ENCODE results near the gene MAT2A. TPM values are rescaled to one million over a fixed set of nuclear protein-coding genes. Genes with fewer than 3 reads are reported as not detected.

Gene MAT2A
- total and polyA plus RNA-seq, 10 donors: 41.3 to 195 (median 133) TPM

- Histone ChIP-seq H3K36me3 (peaks cover 0 to 28% (median 7%) of the 10 kb centered on the region in 6 donors), H3K4me1 (peaks cover 7 to 51% (median 29%) of the 10 kb centered on the region in 6 donors), H3K27ac (peak within 1 kb of the TSS; percentile 79 to 94 (median 90)), H3K9me3 (no peaks in the 10 kb centered on the region), H3K4me3 (peak within 1 kb of the TSS; percentile 45 to 82 (median 71)), H3K27me3 (replicated peaks in 1 of 7) (no peaks in the 10 kb centered on the region)
- DNase-seq: peak; percentile 99
- intact Hi-C loops (cut with DNase I; ENCODE audit: low total_unique reads): no loop called here
- 3 to 9% (median 4%) methylated on average over 27 to 64 of the region's 64 CpGs for WGBS, 5 donors
- TF ChIP-seq POLR2A (IDR thresholded peaks at IDR 0.05) (peak in 2 of 3 donors; percentile 59 to 84), POLR2AphosphoS5 (IDR thresholded peaks at IDR 0.05) (peak; percentile 97)
- TF ChIP-seq, protein P1, sequence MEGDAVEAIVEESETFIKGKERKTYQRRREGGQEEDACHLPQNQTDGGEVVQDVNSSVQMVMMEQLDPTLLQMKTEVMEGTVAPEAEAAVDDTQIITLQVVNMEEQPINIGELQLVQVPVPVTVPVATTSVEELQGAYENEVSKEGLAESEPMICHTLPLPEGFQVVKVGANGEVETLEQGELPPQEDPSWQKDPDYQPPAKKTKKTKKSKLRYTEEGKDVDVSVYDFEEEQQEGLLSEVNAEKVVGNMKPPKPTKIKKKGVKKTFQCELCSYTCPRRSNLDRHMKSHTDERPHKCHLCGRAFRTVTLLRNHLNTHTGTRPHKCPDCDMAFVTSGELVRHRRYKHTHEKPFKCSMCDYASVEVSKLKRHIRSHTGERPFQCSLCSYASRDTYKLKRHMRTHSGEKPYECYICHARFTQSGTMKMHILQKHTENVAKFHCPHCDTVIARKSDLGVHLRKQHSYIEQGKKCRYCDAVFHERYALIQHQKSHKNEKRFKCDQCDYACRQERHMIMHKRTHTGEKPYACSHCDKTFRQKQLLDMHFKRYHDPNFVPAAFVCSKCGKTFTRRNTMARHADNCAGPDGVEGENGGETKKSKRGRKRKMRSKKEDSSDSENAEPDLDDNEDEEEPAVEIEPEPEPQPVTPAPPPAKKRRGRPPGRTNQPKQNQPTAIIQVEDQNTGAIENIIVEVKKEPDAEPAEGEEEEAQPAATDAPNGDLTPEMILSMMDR (IDR thresholded peaks at IDR 0.05 in 8 of 11, conservative IDR thresholded peaks at IDR 0.05 in 3 of 11): peak in 8 of 11 experiments; percentile 8 to 60 (median 46)
Observed at GRCh38 chr2:85561280-85562212, 22.6 kb downstream of the MAT2A start, which contains the start of gene GGCX. Gene GGCX, minus strand, starts transcription at chr2:85561493. Its CDS starts 65 bp downstream, at chr2:85561428.

DNA sequence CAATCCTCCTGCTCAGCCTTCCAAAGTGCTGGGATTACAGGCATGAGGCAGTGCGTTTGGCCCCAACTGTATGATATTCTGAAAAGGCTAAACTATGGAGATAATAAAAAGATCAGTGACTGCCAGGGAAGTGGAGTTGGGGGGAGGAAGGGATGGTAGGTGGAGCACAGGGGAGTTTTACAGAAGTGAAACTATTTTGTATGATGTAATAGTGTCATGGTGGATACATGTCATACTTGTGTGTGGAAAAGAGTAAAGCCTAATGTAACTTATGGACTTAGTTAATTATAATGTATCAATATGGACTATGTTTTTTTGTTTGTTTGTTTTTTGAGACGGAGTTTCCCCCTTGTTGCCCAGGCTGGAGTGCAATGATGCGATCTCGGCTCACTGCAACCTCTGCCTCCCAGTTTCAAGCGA is 25.2 kb downstream of the MAT2A start:
- Histone ChIP-seq H3K4me3 (no peak overlapping the region), H3K27ac (peak overlapping the region in 4 of 8 donors; percentile 26 to 62 (median 40)), H3K4me1 (peaks cover 7 to 43% (median 29%) of the 10 kb centered on the region in 6 donors), H3K9me3 (no peaks in the 10 kb centered on the region), H3K36me3 (peaks cover 0 to 3% (median 0%) of the 10 kb centered on the region in 6 donors), H3K27me3 (replicated peaks in 1 of 7) (peaks cover 0 to 5% (median 0%) of the 10 kb centered on the region in 7 donors)
- no peak for TF ChIP-seq POLR2A (IDR thresholded peaks at IDR 0.05)
- TF ChIP-seq POLR2AphosphoS5 (IDR thresholded peaks at IDR 0.05): no peak
- TF ChIP-seq, protein P1 (IDR thresholded peaks at IDR 0.05 in 8 of 11, conservative IDR thresholded peaks at IDR 0.05 in 3 of 11): no peak
- DNase-seq: no peak
- intact Hi-C loops (cut with DNase I; ENCODE audit: low total_unique reads): no loop called here
- WGBS, 5 donors: 92 to 94% (median 93%) methylated on average over 5 of the region's 5 CpGs

DNA sequence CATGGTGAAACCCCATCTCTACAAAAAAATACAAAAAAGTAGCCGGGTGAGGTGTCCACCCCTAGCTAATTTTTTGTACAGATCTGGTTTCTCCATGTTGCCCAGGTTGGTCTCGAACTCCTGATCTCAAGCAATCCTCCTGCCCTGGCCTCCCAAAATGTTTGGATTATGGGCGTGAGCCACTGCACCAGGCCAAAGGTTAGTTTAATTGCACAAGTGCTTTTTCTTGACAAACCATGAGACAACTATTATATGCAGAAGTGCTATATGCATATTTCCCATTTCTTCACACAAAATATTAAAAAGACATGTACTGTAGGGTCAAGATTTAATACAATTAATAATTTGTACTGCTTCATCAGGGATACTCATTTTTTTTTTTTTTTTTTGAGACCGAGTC is 27.3 kb downstream of the MAT2A start:
- H3K27ac ChIP-seq: no peak overlapping the region
- DNase-seq: no peak
- intact Hi-C loops (cut with DNase I; ENCODE audit: low total_unique reads): no loop called here
- TF ChIP-seq, protein P1 (IDR thresholded peaks at IDR 0.05 in 8 of 11, conservative IDR thresholded peaks at IDR 0.05 in 3 of 11): no peak
- TF ChIP-seq POLR2A (IDR thresholded peaks at IDR 0.05): no peak
- no peak for TF ChIP-seq POLR2AphosphoS5 (IDR thresholded peaks at IDR 0.05)
- peaks cover 0 to 23% (median 14%) of the 10 kb centered on the region in 6 donors for H3K4me1 ChIP-seq
- H3K27me3 ChIP-seq (replicated peaks in 1 of 7): peaks cover 0 to 19% (median 0%) of the 10 kb centered on the region in 7 donors
- H3K36me3 ChIP-seq: no peaks in the 10 kb centered on the region
- H3K4me3 ChIP-seq: no peak overlapping the region
- WGBS, 5 donors: 77 to 87% (median 84%) methylated on average over 4 of the region's 4 CpGs
- H3K9me3 ChIP-seq: no peaks in the 10 kb centered on the region

- no peak overlapping the region for H3K4me3 ChIP-seq
- intact Hi-C loops (cut with DNase I; ENCODE audit: low total_unique reads): no loop called here
- 91 to 97% (median 93%) methylated on average over 8 of the region's 8 CpGs for WGBS, 5 donors
- H3K4me1 ChIP-seq: peaks cover 7 to 43% (median 34%) of the 10 kb centered on the region in 6 donors
- H3K36me3 ChIP-seq: peaks cover 0 to 4% (median 0%) of the 10 kb centered on the region in 6 donors
- no peak overlapping the region for H3K27ac ChIP-seq
- H3K27me3 ChIP-seq (replicated peaks in 1 of 7): peaks cover 0 to 28% (median 0%) of the 10 kb centered on the region in 7 donors
- DNase-seq: no peak
- TF ChIP-seq POLR2A (IDR thresholded peaks at IDR 0.05): no peak
- TF ChIP-seq, protein P1 (IDR thresholded peaks at IDR 0.05 in 8 of 11, conservative IDR thresholded peaks at IDR 0.05 in 3 of 11): no peak
- TF ChIP-seq POLR2AphosphoS5 (IDR thresholded peaks at IDR 0.05): no peak
- no peaks in the 10 kb centered on the region for H3K9me3 ChIP-seq
Observed at GRCh38 chr2:85575739-85576138, 36.8 kb downstream of the MAT2A start.
